AG04450 (cell line): ENCODE data around the gene RYR3. TPM values are rescaled to one million over a fixed set of nuclear protein-coding genes. Genes with fewer than 3 reads are reported as not detected.

Experiments used
- CTCF ChIA-PET: fragments of 300-600, 350-600 bp; formaldehyde crosslinking; extraction: SDS; loops from one replicate; lab custom pipeline; 2022; ENCODE audit warnings: antibody characterized with exemption, inconsistent platforms; lab: Charles Lee
- POLR2A ChIA-PET: fragments of 350-600 bp; formaldehyde crosslinking; extraction: SDS; loops from one replicate; lab custom pipeline; 2021; ENCODE audit warnings: antibody characterized with exemption, inconsistent platforms; lab: Yijun Ruan, JAX
- DNase-seq: peaks from one replicate; pipeline ENCODE4 v3.0.0-alpha.2; 2011; ENCODE audit warnings: low read depth, low spot score
- H3K27ac ChIP-seq: one replicate; pipeline ENCODE4 v1.5.1; 2012; ENCODE audit warnings: low read depth, low read length, control low read depth
- H3K27me3 ChIP-seq: one replicate; pipeline ENCODE4 v1.6.0; 2012; ENCODE audit warnings: low read length; ENCODE audit not compliant: control insufficient read depth, insufficient read depth
- H3K4me3 ChIP-seq: 2 replicates; pipeline ENCODE4 v1.5.1; 2011; ENCODE audit warnings: mild to moderate bottlenecking, low read depth, low read length, control low read depth
- H3K9me3 ChIP-seq: 2 replicates; pipeline ENCODE4 v1.5.1; 2012; ENCODE audit warnings: low read length; ENCODE audit not compliant: control insufficient read depth, insufficient read depth
- polyA plus RNA-seq: library from polyadenylated mRNA; depleted of rRNA; stranded (reverse); fragments of >200 nt; gene quantifications from 2 replicates; pipeline ENCODE4 v1.2.3, GENCODE V29; 2011
- TF ChIP-seq, protein P1 (sequence below): IDR thresholded peaks from 2 replicates; pipeline ENCODE4 v1.5.1; 2011; ENCODE audit warnings: low read depth, low read length, control low read depth, inconsistent platforms

The RYR3 gene
- polyA plus RNA-seq, 1 experiment = not detected

DNA sequence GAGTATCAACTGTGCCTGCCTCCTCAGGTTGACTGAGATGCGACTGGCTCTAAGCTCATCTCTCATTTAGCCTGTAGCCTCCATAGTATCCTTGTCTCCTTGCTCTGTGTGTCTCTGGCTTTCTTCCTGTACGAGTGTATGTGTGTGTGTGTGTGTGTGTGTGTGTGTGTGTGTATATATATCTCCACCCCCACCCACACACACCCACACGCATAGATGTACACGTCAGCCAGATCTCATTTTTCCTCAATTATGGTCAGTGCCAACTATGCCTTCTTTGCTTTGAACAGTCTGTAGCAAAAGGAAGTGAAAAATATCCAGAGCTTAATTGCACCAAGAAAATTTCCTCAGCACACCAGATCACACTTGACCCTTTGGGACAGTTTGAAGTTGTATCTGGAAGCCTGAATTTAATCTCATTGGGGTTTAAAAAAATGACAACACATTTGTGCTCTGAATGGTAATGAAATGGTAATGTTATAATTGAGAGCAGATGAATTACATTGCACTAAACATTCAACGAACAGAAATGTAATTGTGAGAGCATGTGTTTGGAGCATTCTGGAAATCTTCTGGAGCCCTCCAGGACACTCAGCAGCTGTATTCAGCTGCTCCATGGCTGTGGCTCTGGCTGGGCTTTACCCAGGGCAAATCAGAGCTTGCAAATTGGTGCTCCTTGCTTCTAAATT, 63.6 kb downstream of the RYR3 start:
- ChIA-PET POLR2A (no interaction called here), CTCF (interaction anchor here (0.6 kb wide), 1 partner anchor 10 kb away, joined by 3 read pairs; no protein-coding TSS in a partner anchor)
- H3K27me3 ChIP-seq = no peaks in the 10 kb centered on the region
- TF ChIP-seq, protein P1, sequence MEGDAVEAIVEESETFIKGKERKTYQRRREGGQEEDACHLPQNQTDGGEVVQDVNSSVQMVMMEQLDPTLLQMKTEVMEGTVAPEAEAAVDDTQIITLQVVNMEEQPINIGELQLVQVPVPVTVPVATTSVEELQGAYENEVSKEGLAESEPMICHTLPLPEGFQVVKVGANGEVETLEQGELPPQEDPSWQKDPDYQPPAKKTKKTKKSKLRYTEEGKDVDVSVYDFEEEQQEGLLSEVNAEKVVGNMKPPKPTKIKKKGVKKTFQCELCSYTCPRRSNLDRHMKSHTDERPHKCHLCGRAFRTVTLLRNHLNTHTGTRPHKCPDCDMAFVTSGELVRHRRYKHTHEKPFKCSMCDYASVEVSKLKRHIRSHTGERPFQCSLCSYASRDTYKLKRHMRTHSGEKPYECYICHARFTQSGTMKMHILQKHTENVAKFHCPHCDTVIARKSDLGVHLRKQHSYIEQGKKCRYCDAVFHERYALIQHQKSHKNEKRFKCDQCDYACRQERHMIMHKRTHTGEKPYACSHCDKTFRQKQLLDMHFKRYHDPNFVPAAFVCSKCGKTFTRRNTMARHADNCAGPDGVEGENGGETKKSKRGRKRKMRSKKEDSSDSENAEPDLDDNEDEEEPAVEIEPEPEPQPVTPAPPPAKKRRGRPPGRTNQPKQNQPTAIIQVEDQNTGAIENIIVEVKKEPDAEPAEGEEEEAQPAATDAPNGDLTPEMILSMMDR = no peak
- H3K4me3 ChIP-seq = no peak overlapping the region
- H3K27ac ChIP-seq = no peak overlapping the region
- H3K9me3 ChIP-seq = no peaks in the 10 kb centered on the region
- DNase-seq = no peak

DNA sequence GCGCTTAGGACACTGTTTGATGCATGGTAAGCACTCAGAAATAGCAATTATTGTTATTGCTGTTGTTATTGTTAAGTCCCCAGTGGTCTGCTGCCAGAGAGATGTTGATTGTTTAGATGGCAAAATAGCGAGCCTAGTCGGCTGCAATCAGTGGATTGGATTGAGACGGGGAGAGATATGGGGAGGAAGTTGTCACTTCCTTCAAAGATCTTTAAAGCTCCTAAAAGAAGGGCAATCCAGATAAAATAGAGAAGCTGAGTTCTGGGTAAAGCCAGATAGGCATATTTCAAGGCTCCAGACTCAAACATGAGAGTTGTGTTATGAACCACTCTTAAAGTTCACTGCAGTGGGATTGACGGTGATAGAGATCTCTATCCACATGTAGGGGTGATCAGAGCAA, 64.5 kb downstream of the RYR3 start:
- POLR2A ChIA-PET = no interaction called here

DNA sequence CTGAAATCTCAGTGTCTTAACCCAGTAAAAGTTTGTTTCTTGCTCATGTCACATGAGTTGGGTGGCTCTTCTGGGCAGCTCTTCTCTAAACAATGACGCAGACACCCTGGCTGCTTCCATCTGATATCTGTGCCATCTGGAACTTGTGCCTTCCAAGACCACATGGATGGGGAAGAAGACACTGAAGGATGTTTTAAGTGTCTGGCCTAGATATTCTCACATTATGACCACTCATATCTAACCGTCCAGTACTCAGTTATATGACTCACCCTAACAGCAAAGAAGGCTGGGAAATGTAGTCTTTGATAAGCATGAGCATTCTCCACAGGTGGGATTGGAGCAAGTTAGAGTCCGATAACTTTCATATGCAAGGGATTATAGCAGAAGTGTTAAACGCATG, 66.4 kb downstream of the RYR3 start:
- no peak for DNase-seq
- Histone ChIP-seq H3K27me3 (no peaks in the 10 kb centered on the region), H3K4me3 (no peak overlapping the region), H3K27ac (no peak overlapping the region), H3K9me3 (no peaks in the 10 kb centered on the region)
- ChIA-PET POLR2A (no interaction called here), CTCF (no interaction called here)
- TF ChIP-seq, protein P1 = no peak

More for the DNA sequence above, 64.5 kb downstream of the RYR3 start:
- Histone ChIP-seq H3K9me3 (no peaks in the 10 kb centered on the region), H3K4me3 (no peak overlapping the region), H3K27ac (no peak overlapping the region), H3K27me3 (no peaks in the 10 kb centered on the region)
- CTCF ChIA-PET = no interaction called here
- DNase-seq = no peak
- TF ChIP-seq, protein P1 = no peak

DNA sequence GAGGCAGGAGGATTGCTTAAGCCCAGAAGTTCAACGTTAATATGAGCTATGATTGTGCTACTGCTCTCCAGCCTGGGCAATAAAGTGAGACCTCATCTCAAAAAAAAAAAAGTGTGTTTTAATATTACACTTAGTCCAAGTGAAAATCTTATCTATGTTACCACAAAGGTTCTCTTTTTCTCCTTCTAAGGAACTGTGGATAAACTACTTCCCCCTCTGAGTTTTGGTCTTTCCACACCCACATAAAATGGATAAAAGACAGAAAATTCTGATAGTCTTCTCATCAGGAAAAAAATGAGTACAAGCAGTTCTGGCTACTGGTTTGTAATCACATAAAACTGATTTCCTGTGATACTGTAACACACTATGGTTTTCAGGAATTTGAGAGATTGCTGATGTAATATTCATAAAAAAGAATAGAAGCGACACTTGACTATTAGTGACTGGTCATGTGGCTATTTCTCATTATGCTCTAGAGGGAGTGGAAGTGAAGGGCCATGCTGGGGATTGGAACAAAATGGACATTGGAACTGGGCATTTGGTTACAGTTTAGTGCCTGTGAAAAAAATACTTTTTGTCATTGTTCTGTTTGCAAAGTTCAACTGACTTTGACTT, 68.2 kb downstream of the RYR3 start:
- ChIA-PET POLR2A (no interaction called here), CTCF (no interaction called here)
- DNase-seq = no peak
- Histone ChIP-seq H3K27me3 (no peaks in the 10 kb centered on the region), H3K27ac (no peak overlapping the region), H3K9me3 (no peaks in the 10 kb centered on the region), H3K4me3 (no peak overlapping the region)
- TF ChIP-seq, protein P1 = no peak

DNA sequence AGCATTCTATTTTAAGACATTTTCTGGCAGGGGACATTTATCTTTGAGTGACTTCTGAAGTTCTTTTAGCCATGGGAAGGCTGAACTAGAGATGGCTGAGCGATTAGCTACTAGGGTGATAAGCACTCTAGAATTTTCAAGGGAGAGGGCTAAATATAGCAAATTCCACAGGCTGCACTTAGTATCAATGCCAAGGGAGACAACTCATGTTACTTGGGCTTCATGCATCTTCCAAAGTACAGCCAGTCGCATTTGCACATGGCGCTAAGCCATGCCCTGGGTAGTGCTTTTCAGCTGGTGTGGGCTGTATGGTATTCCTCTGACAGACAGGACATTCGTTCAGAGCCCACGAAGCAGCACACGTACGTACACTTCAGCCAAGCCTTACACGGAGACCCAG, 69.6 kb downstream of the RYR3 start:
- TF ChIP-seq, protein P1 = no peak
- POLR2A ChIA-PET = no interaction called here
- H3K27ac ChIP-seq = no peak overlapping the region

More for the DNA sequence above, 69.6 kb downstream of the RYR3 start:
- no peaks in the 10 kb centered on the region for H3K27me3 ChIP-seq
- CTCF ChIA-PET = no interaction called here
- DNase-seq = no peak
- no peak overlapping the region for H3K4me3 ChIP-seq
- no peaks in the 10 kb centered on the region for H3K9me3 ChIP-seq
